H1 (cell line): ENCODE data around the gene FNIP2. TPM values are rescaled to one million over a fixed set of nuclear protein-coding genes. Genes with fewer than 3 reads are reported as not detected.
"Not testable (repeated sequence)": the region's sequence is repeated elsewhere in the genome, so short reads cannot be mapped to it uniquely, and the experiment has no call there.

Source experiments
- CTCF ChIA-PET: fragments of 300-600 bp; sonication (Branson Sonifier 250); formaldehyde crosslinking; loops from one replicate; lab custom pipeline; 2021; ENCODE audit not compliant: partially characterized antibody; lab: Charles Lee
- POLR2A ChIA-PET: fragments of 300-600 bp; sonication (Branson Sonifier 250); formaldehyde crosslinking; loops from one replicate; lab custom pipeline; 2021; ENCODE audit warnings: inconsistent platforms; ENCODE audit not compliant: partially characterized antibody; lab: Charles Lee
- DNase-seq, 2 experiments: peaks; one replicate each; pipeline versions ENCODE4 v3.0.0 to v3.0.0-alpha.2; 2010 to 2022; ENCODE audit warnings: low spot score in 2 of 2, low read depth in 1 of 2, mixed read lengths in 1 of 2
- FAIRE-seq: peaks from 2 replicates; lab custom pipeline; 2011; peaks lifted over from hg19 to GRCh38; lab: Jason Lieb, UNC
- H2AFZ ChIP-seq: 2 replicates; pipeline ENCODE4 v1.8.1; 2012; ENCODE audit warnings: low read length, inconsistent platforms
- H2AK5ac ChIP-seq: 2 replicates; pipeline ENCODE4 v1.6.1; 2013; ENCODE audit warnings: low read depth, low read length
- H2BK120ac ChIP-seq: replicated peaks from 2 replicates; pipeline ENCODE3; 2013; ENCODE audit warnings: low read depth, low read length, inconsistent platforms
- H2BK12ac ChIP-seq: 2 replicates; pipeline ENCODE4 v1.6.1; 2013; ENCODE audit warnings: low read depth, low read length
- H2BK15ac ChIP-seq: 2 replicates; pipeline ENCODE4 v1.6.1; 2013; ENCODE audit warnings: low read length
- H2BK20ac ChIP-seq: 2 replicates; pipeline ENCODE4 v1.6.1; 2013; ENCODE audit warnings: low read length
- H2BK5ac ChIP-seq: 2 replicates; pipeline ENCODE4 v1.6.1; 2013; ENCODE audit warnings: low read depth, low read length
- H3K14ac ChIP-seq: 2 replicates; pipeline ENCODE4 v1.6.1; 2013; ENCODE audit warnings: inconsistent platforms; ENCODE audit not compliant: insufficient read length
- H3K18ac ChIP-seq: 2 replicates; pipeline ENCODE4 v1.6.1; 2013; ENCODE audit warnings: low read length; ENCODE audit errors: extremely low read depth
- H3K23ac ChIP-seq: 2 replicates; pipeline ENCODE4 v1.6.1; 2013; ENCODE audit warnings: inconsistent platforms; ENCODE audit not compliant: insufficient read length
- H3K23me2 ChIP-seq: 2 replicates; pipeline ENCODE4 v1.6.1; 2013; ENCODE audit warnings: low read depth, low read length
- H3K27ac ChIP-seq: 2 replicates; pipeline ENCODE4 v1.6.1; 2011; ENCODE audit warnings: low read depth, low read length, inconsistent platforms
- H3K27me3 ChIP-seq, 4 experiments: replicated peaks in 1 of 4; 1 replicate in 1 of 4; 2 replicates in 3 of 4; pipeline versions ENCODE4 v1.6.1 to v1.8.1; 2011 to 2013; ENCODE audit warnings: low read length in 3 of 4, mild to moderate bottlenecking in 3 of 4, inconsistent platforms in 2 of 4, mixed read lengths in 2 of 4, moderate library complexity in 1 of 4; ENCODE audit not compliant: control insufficient read depth in 3 of 4, insufficient read depth in 3 of 4; ENCODE audit errors: extremely low read depth in 1 of 4
- H3K36me3 ChIP-seq, 4 experiments: 2 replicates each; pipeline versions ENCODE4 v1.6.1 to v1.8.1; 2011 to 2013; ENCODE audit warnings: mild to moderate bottlenecking in 4 of 4, low read length in 3 of 4, moderate library complexity in 2 of 4, control low read depth in 1 of 4, inconsistent platforms in 1 of 4; ENCODE audit not compliant: insufficient read depth in 4 of 4, control insufficient read depth in 2 of 4
- H3K4ac ChIP-seq: replicated peaks from 2 replicates; pipeline ENCODE3; 2013; ENCODE audit warnings: low read length, low read depth, mixed read lengths, inconsistent platforms; ENCODE audit not compliant: insufficient read length
- H3K4me1 ChIP-seq, 4 experiments: replicated peaks in 1 of 4; 1 replicate in 1 of 4; 2 replicates in 3 of 4; pipeline versions ENCODE4 v1.6.1 to v1.8.1; 2011 to 2013; ENCODE audit warnings: low read length in 3 of 4, inconsistent platforms in 2 of 4, mixed read lengths in 1 of 4; ENCODE audit not compliant: insufficient read depth in 4 of 4, control insufficient read depth in 3 of 4
- H3K4me2 ChIP-seq, 2 experiments: 2 replicates each; pipeline versions ENCODE4 v1.6.1 to v1.8.1; 2011 to 2013; ENCODE audit warnings: low read depth in 2 of 2, low read length in 2 of 2, control low read depth in 1 of 2, inconsistent platforms in 1 of 2, mild to moderate bottlenecking in 1 of 2; ENCODE audit not compliant: insufficient read depth in 1 of 2
- H3K4me3 ChIP-seq, 4 experiments: fragments of 200-600, 300-600 bp in 1 of 4; sonication (generic), shearing (Covaris generic), sonication (Bioruptor Twin) in 1 of 4; 2 replicates each; pipeline versions ENCODE4 v1.5.1 to v1.8.1; 2011 to 2016; ENCODE audit warnings: low read length in 4 of 4, low read depth in 3 of 4, control low read depth in 2 of 4, inconsistent platforms in 2 of 4, mild to moderate bottlenecking in 2 of 4, mixed read lengths in 1 of 4, moderate library complexity in 1 of 4; ENCODE audit not compliant: insufficient read depth in 2 of 4; ENCODE audit errors: extremely low read depth in 1 of 4
- H3K56ac ChIP-seq: replicated peaks from 2 replicates; pipeline ENCODE3; 2013; ENCODE audit warnings: low read depth, mild to moderate bottlenecking, mixed read lengths, low read length, inconsistent platforms; ENCODE audit not compliant: insufficient read length
- H3K79me1 ChIP-seq: 2 replicates; pipeline ENCODE4 v1.6.1; 2013; ENCODE audit warnings: low read depth, low read length, control low read depth
- H3K79me2 ChIP-seq, 2 experiments: 2 replicates each; pipeline versions ENCODE4 v1.6.1 to v1.8.1; 2012 to 2013; ENCODE audit warnings: low read length in 2 of 2, mild to moderate bottlenecking in 2 of 2, inconsistent platforms in 1 of 2; ENCODE audit not compliant: insufficient read depth in 2 of 2, control insufficient read depth in 1 of 2
- H3K9ac ChIP-seq, 4 experiments: replicated peaks in 1 of 4; 1 replicate in 1 of 4; 2 replicates in 3 of 4; pipeline versions ENCODE4 v1.6.1 to v1.8.1; 2011 to 2013; ENCODE audit warnings: low read depth in 3 of 4, low read length in 3 of 4, control low read depth in 2 of 4, mild to moderate bottlenecking in 2 of 4, moderate library complexity in 2 of 4, inconsistent platforms in 1 of 4; ENCODE audit errors: extremely low read depth in 1 of 4
- H3K9me3 ChIP-seq, 2 experiments: 2 replicates each; pipeline versions ENCODE4 v1.6.1 to v1.8.1; 2012 to 2013; ENCODE audit warnings: mild to moderate bottlenecking in 2 of 2, moderate library complexity in 2 of 2, control low read depth in 1 of 2, inconsistent platforms in 1 of 2, low read depth in 1 of 2, low read length in 1 of 2, mixed read lengths in 1 of 2; ENCODE audit not compliant: insufficient read depth in 2 of 2
- H4K20me1 ChIP-seq, 2 experiments: replicated peaks in 1 of 2; 2 replicates each; pipeline versions ENCODE3 to v1.8.1; 2011 to 2013; ENCODE audit warnings: inconsistent platforms in 2 of 2, low read length in 2 of 2, mild to moderate bottlenecking in 1 of 2; ENCODE audit not compliant: insufficient read depth in 2 of 2, control insufficient read depth in 1 of 2
- H4K5ac ChIP-seq: 2 replicates; pipeline ENCODE4 v1.6.1; 2013; ENCODE audit warnings: low read length, low read depth, mixed read lengths, inconsistent platforms; ENCODE audit not compliant: insufficient read length
- H4K8ac ChIP-seq: 2 replicates; pipeline ENCODE4 v1.8.0; 2013; ENCODE audit warnings: mild to moderate bottlenecking, moderate library complexity, low read length, inconsistent platforms; ENCODE audit not compliant: insufficient read depth; ENCODE audit errors: extremely low read depth
- H4K91ac ChIP-seq: replicated peaks from 2 replicates; pipeline ENCODE3; 2013; ENCODE audit warnings: low read length, mixed read lengths, inconsistent platforms; ENCODE audit not compliant: insufficient read length
- WGBS, 2 experiments: shearing (Covaris generic) in 1 of 2; methylation state at CpG; one replicate each; pipeline versions ENCODE4 v1.1.6 to v1.1.7; 2013 to 2015; ENCODE audit warnings: low lambda C conversion rate in 2 of 2, mixed read lengths in 2 of 2, inconsistent platforms in 1 of 2, low coverage in 1 of 2, missing lambda C conversion rate in 1 of 2; ENCODE audit not compliant: insufficient replicate concordance in 2 of 2, insufficient coverage in 1 of 2, insufficient read length in 1 of 2; ENCODE audit errors: extremely low coverage in 1 of 2, missing lambda C conversion rate in 1 of 2; 5-methylcytosine and 5-hydroxymethylcytosine counted together
- polyA plus RNA-seq, 7 experiments: library from polyadenylated mRNA; depleted of rRNA in 3 of 7; stranded (reverse) in 5 of 7; unstranded in 2 of 7; fragments of >200 nt in 5 of 7; fragments of 200-250 nt in 2 of 7; gene quantifications; 1 replicate in 5 of 7; 2 replicates in 1 of 7; 4 replicates in 1 of 7; pipeline versions ENCODE4 v1.2.1 to v1.2.3, GENCODE V29; 2011 to 2013; ENCODE audit warnings: missing spikeins in 2 of 7, mixed read lengths in 2 of 7
- total RNA-seq: library from RNA; stranded (reverse); fragmentation: NEBNext Ultra II Directional; extraction: Animal tissue kit (Norgen Biotek cat#: 25700); gene quantifications from 2 replicates; pipeline ENCODE4 v1.2.1, GENCODE V29; 2021

Gene FNIP2
- total and polyA plus RNA-seq, 2 of the 8 experiments (the other 6 are each of a cell fraction or from before 2014, with no cell fraction given), result 4.0 to 13.0 TPM

- H2BK120ac ChIP-seq, H3K18ac ChIP-seq, H4K5ac ChIP-seq, H2AK5ac ChIP-seq, H2AFZ ChIP-seq, DNase-seq, H2BK12ac ChIP-seq, H3K9ac ChIP-seq, H4K91ac ChIP-seq, H3K27me3 ChIP-seq, H2BK5ac ChIP-seq, H3K79me2 ChIP-seq, H3K4me2 ChIP-seq, H3K14ac ChIP-seq, H2BK15ac ChIP-seq, H2BK20ac ChIP-seq, CTCF ChIA-PET, H3K56ac ChIP-seq, H3K4me1 ChIP-seq, H3K23ac ChIP-seq, H4K8ac ChIP-seq, H3K4me3 ChIP-seq, POLR2A ChIA-PET, H3K4ac ChIP-seq, H3K27ac ChIP-seq, H3K79me1 ChIP-seq, H4K20me1 ChIP-seq, H3K23me2 ChIP-seq, FAIRE-seq: not testable (repeated sequence)
- 87% methylated on average over 10 of the region's 30 CpGs; no CpG with 5 or more reads in 1 of the 2 experiments for WGBS, 2 experiments
- Histone ChIP-seq H3K9me3 (peaks cover 3 to 10% of the 10 kb centered on the region in 2 experiments; a peak in 1 of 4 replicates), H3K36me3 (peaks cover 0 to 12% (median 0%) of the 10 kb centered on the region in 4 experiments; a peak in 2 of 8 replicates)
Measured at GRCh38 chr4:158882142-158882541, 113.3 kb downstream of the FNIP2 start.
